HCT116 (cell line): ENCODE data around the gene CLASP1.

Source experiments
- CTCF ChIP-seq, 3 experiments: fragments of 200-600 bp in 1 of 3; sonication (generic) in 1 of 3; IDR thresholded peaks in 2 of 3; conservative IDR thresholded peaks in 1 of 3; 2 replicates each; pipeline ENCODE4 v1.5.1; 2012 to 2017; ENCODE audit warnings: low read depth in 2 of 3, low read length in 2 of 3, antibody characterized with exemption in 1 of 3, borderline replicate concordance in 1 of 3, control low read depth in 1 of 3, mild to moderate bottlenecking in 1 of 3, mixed read lengths in 1 of 3, mixed run types in 1 of 3, moderate library complexity in 1 of 3; ENCODE audit not compliant: insufficient read depth in 1 of 3
- POLR2AphosphoS5 ChIP-seq: IDR thresholded peaks from 2 replicates; pipeline ENCODE4 v1.6.1; 2011; ENCODE audit warnings: mild to moderate bottlenecking, low read depth, low read length, moderate library complexity
- REST ChIP-seq: IDR thresholded peaks from 2 replicates; pipeline ENCODE4 v1.6.1; 2012; ENCODE audit warnings: low read depth
- ZNF274 ChIP-seq: fragments of 200-500 bp; sonication (Bioruptor generic); IDR thresholded peaks from 2 replicates; pipeline ENCODE4 v1.6.1; 2014; ENCODE audit warnings: mild to moderate bottlenecking, low read depth, low read length, inconsistent platforms

GRCh38 chr2:121475811-121476571 lies 173.3 kb downstream of the CLASP1 start:
- TF ChIP-seq ZNF274 (no peak), REST (no peak), CTCF (IDR thresholded peaks at IDR 0.05 in 2 of 3, conservative IDR thresholded peaks at IDR 0.05 in 1 of 3; ENCODE audit: borderline replicate concordance in 1 of 3, insufficient read depth in 1 of 3, low read depth in 2 of 3, low read length in 2 of 3) (no peak), POLR2AphosphoS5 (no peak)
